DLD1 (cell line): ENCODE measurements around the gene PTK6.

Experiments used
- in situ Hi-C: cut with HindIII; loops from 2 replicates; pipeline ENCODE4 v1.10.0; 2017; ENCODE audit warnings: low sequenced_read_pairs

PTK6 gene

DNA sequence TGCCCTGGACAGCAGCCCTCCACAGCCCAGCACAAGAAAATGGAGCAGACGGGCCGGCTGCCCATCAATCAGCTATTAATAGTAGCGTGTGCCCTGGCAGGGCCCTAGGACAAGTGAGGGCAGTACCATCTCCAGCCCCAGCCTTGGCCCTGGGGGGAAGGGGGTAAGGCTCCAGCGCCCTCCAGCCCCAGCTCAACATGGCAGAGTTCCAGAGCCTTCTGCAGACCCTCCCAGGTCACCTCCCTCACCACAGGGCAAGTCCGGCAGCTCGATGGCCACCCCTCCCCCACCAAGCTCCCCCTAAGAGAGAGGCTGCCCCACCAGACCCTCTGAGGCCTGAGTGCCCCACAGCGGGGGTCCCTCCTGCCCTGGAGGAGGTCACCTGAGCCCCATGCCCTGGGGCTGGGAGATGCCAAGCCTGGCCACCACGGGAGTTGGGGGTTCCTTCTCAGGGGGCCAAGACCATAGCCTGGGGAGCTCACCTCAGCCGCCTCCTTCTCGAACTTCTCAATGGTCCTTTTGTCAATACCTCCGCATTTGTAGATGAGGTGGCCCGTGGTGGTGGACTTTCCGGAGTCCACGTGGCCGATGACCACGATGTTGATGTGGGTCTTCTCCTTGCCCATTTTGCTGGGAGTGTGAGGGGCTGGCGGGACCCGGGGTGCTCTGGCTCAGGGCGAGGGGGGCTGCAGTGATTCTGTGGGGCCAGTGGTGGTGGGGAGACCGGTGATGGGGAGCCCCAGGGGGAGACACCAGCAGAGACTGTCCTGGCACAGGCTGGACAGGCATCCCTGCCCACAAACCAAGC is 39.8 kb downstream of the PTK6 start:
- in situ Hi-C loops: no loop called here

DNA sequence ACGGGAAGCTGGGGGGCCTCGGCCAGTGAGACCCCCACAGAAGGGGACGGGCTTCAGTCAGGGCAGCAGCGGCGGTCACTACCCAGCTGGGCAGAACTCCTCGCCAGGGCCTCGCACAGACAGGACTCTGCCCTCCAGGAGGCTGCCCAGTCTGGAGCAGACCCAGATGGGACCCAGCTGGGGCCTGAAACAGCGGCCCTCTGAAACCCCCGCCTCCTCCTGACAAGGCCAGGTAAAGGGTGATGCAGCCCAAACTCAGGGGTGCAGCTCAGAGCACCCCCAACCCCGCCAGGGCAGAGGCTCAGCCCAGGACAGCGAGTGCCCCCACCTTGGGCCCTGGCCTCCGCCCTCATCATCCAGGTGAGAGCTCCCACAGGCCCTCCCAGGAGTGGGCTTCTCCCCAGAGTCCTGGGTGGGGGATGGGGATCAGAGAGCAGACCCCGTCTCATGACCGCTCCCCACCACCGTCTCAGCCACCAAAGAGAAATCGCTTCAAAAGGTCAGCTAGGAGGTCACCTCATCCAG is 40.5 kb downstream of the PTK6 start:
- in situ Hi-C loops: no loop called here

- in situ Hi-C loops: no loop called here
Observed at GRCh38 chr20:63495741-63496595, 41.2 kb downstream of the PTK6 start.

DNA sequence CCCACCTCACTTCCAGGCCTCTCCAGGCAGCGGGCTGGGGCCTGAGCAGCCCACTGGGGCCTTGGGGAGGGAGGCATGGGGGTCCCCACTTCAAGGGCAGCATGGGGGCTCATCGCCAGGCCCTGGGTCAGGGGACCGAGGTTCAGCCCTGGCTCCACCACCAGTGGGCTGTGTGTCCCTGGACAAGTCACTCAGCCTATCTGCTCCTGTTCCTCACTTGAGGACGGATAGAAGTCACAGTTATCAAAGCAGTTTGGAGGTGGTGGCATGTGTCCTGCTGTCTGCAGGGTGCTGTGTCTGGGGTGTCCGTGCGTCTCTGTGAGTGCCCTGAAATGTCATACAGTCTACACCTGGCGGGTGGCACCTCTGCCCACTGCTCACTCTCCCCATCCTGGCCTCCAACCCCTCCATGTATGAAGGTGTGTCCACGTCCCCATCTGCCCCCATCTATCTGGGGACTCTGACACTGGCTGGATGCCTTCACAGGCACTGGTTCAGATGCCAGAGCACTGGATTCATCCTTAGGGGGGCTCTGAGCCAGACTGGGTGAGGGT is 41.9 kb downstream of the PTK6 start:
- in situ Hi-C loops: no loop called here

GRCh38 chr20:63494420-63495166 is 42.6 kb downstream of the PTK6 start:
- in situ Hi-C loops: no loop called here

DNA sequence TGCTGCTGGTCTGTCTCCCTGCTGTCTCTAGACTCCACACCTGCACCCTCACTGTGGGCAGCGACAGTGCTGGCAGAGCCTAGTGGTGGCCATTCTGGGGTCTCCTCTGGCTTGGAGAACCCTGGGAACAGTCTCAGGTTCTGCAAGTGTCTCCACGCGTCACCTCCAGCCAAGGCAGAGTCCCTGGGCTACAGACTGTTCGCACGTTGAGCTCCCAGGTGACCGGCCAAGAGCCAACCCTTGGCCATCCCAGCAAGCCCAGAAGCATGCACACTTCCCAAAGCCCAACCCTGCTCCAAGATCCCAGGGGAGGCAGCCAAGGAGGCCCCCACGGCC is 43.1 kb downstream of the PTK6 start:
- in situ Hi-C loops: no loop called here

DNA sequence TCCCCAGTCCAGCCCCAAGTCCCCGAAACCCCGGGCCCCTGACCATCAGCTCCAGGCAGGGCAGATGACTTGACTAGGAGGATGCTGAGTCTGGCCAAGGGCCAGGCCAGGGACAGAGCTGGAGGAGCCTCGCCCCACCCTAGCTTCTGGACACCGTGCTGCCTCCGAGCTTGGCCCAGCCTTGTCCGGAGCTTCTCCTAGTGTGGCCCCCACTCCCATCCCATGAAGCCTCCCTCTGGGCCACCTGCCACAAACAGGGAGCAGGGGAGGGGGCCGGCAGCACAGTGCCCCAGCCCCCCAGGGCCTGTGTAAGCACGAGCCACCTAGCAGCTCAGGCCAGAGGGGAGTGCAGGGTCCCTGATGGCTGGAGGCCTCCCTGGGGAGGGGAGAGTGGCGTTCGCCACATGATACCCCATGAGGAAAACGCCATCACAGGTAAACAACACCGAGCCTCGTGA is 43.6 kb downstream of the PTK6 start:
- in situ Hi-C loops: no loop called here

DNA sequence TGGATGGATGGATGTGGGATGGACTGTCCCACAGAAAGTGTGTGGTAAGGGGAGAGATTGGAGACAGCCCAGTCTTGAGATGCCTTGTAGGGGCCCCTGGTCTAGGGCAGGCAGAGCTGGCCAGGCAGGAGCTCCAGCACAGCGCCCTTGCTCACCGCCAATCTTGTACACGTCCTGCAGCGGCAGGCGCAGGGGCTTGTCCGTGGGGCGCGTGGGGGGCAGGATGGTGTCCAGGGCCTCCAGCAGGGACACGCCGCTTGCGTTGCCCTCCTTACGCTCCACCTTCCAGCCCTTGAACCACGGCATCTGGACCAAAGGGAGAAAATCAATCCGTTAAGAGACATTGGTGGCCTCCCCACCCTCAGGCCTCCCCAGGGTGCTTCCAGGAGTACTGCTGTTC is 44.2 kb downstream of the PTK6 start:
- in situ Hi-C loops: no loop called here

- in situ Hi-C loops: no loop called here
Observed at GRCh38 chr20:63492518-63492917, 44.7 kb downstream of the PTK6 start.

DNA sequence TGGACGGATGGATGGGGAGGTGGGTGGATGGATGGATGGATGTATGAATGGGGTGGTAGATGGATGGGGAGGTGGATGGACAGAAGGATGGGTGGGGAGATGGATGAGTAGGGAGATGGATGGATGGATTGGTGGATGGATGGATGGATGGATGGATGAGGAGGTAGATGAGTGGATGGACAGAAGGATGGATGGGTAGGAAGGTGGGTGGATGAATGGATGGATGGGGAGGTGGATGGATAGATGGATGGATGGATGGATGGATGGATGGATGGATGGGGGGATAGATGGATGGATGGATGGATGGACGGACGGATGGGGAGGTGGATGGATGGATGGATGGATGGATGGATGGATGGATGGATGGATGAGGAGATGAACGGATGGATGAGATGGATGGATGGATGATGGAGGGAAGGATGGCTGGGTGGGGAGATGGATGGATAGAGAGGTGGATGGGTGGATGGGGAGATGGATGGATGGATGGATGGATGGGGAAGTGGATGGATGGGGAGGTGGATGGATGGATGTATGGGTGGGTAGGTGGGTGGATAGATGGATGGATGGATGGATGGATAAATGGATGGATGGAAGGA is 45.4 kb downstream of the PTK6 start:
- in situ Hi-C loops: no loop called here

DNA sequence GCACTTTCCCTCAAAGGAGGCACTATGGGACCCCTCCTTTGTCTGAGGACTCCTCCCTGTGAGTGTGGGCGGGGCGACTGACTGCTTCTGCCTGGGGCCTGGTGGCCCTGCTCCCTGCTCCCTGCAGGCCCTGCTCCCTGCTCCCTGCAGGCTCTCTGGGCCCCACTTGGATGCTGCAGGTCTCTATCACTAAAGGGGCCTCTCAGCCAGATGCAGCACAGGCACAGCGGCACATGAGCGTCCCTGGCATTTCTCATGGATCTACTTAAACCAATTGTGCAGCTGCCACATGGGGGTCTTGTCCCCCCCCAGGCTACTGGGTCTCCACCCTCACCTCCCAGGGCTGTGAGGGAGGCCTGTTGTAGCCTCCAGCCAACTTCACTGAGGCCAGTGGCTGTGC is 46.1 kb downstream of the PTK6 start:
- in situ Hi-C loops: no loop called here

GRCh38 chr20:63490416-63490815 is 46.8 kb downstream of the PTK6 start:
- in situ Hi-C loops: no loop called here

- in situ Hi-C loops: no loop called here
Observed at GRCh38 chr20:63488315-63489251, 48.6 kb downstream of the PTK6 start.

GRCh38 chr20:63487781-63488241 is 49.4 kb downstream of the PTK6 start:
- in situ Hi-C loops: no loop called here

DNA sequence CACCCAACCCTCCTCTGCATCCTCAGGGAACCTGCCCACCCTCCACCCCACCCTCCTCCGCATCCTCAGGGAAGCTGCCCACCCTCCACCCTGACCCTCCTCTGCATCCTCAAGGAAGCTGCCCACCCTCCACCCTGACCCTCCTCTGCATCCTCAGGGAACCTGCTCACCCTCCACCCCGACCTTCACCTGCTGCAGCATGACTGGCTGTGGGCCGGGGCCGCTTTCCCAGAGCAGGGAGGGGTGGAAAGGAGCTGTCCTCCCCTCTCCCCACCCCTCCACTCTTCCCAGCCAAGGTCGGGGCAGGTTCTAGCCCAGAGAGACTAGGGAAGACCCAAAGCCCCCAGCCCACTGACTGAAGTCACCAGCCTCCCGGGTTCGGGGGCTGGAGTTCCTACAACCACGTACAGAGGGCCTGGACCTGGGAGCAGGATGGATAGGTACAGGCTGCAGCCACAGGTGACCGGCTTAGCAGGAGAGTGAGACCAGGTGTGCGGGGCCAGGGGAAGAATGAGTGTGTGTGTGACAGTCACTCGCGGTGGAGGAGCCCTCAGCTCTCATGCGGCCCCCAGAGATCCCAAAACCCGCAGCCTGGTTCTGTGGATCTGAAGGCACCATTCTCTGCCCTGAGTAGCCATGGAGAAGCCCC is 49.9 kb downstream of the PTK6 start:
- in situ Hi-C loops: no loop called here

DNA sequence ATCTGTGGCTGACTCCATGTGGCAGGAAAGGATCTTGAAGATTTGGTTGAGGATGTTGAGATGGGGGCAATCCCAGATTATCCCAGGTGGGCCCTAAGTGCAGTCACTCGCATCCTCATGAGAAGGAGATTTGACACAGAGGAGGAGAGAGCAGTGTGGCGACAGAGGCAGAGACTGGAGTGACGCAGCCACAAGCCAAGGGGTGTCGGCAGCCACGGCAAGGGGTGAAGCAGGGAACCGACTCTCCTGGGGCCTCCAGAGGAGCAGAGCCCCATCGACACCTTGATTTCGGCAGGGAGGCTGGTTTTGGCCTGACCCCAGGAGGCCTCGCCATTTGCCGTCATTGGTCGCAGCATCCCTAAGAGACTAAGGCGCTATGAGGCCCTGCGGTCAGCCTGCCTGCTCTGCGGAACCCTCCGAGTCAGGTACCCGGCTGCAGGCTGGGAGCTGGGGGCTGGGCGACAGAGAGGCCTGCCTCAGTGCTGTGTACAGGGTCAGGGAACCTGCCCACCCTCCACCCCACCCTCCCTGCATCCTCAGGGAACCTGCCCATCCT is 50.8 kb downstream of the PTK6 start:
- in situ Hi-C loops: no loop called here

DNA sequence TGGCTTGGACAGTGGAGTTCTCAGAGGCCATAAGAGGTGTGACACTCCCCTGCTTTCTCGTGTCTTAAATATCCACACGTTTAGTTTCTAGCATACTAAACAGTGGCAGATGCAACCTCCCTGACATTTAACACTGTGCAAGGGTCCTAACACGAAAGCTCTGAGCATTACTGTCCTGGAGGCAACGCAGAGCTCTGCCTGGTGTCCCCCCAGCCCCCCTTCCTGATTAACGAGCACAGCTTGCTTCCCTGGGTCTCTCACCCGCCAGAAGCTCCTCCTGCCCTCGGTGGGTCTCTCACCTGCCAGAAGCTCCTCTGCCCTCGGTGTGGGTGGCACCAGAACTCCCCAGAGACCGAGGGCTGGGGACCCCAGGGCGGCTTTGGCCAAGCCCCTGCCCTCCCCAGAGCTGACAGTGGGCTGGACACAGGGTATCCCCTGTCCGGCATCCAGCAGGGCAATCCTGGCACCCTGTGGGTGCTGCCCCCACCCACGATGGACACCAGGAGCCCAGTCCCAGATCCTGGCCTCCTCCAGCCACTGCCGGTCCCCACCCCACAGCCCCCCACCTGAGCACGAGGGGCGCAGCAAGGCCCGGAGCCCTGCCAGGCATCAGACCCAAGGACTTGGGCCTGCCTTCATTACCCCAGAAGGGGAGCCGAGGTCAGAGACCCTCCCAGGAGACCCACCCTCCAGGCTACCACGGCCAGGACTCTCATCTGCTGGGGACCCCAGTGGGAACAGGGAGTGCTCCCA is 52.3 kb downstream of the PTK6 start:
- in situ Hi-C loops: no loop called here

GRCh38 chr20:63484236-63484635 is 52.9 kb downstream of the PTK6 start:
- in situ Hi-C loops: no loop called here
